ENCODE data around the gene GPD2.

The GPD2 gene

DNA sequence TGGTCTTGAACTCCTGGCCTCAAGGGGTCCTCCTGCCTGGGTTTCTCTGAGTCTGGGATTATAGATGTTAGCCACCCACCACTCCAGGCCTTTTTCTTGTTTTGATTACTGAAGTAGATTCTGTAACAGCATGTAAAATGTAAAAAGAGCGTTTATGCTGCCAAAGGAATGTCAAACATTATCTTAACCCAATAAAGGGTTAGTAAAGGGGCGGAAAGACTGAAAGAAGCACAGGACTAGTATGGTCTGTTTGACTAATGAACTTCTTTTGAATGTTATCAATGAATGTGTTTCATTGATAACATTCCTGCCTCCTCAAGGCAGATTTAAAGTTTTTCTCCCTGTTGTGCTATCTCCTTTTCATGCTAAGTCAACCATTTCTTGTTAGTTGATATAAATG, 29.4 kb downstream of the GPD2 start:
- peaks cover 9% of the 10 kb centered on the region for H3K4me1 ChIP-seq (ENCODE audit: control insufficient read depth, insufficient read depth, low read length)
- no peaks in the 10 kb centered on the region for H3K36me3 ChIP-seq (ENCODE audit: control insufficient read depth, insufficient read depth, low read length)
- no peaks in the 10 kb centered on the region for H3K9me3 ChIP-seq (ENCODE audit: control insufficient read depth, insufficient read depth, low read length)
- H3K27me3 ChIP-seq (ENCODE audit: control insufficient read depth, insufficient read depth, low read length): no peaks in the 10 kb centered on the region
- H3K4me3 ChIP-seq (ENCODE audit: low read depth, low read length): no peak overlapping the region
- H3K9ac ChIP-seq (ENCODE audit: low read depth, low read length): no peak overlapping the region

DNA sequence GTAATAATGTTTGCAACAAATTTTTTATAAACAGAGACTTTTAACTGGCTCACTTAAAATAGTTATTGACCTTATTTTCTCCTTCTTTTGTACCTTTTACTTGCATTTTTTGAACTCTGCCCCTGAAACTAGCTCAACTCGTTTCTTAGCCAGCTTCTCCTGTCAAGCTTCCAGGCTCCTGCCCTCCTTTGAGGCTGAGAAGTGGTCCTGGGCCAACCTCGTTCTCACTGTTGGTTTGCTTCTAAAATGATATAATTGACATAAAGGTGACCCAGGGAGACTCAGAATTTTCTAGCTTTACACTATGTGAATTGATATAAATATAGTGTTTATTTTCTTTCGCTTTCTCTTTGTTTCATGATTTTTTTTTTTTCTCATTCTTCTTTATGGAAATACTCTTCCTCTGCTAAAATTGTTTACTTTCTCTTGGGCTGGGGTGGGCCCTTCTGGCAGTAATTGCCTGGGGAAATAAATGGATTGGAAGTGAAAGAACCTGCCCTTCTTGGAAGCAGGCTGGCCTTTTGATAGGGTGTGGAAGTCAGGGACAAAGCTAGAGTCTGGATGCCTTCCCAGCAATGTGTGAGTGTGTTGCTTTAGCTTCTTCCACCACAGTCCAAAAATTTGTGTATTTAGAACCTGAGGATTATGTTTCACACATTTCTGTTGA, 30.7 kb downstream of the GPD2 start:
- Histone ChIP-seq H3K9me3 (ENCODE audit: control insufficient read depth, insufficient read depth, low read length) (no peaks in the 10 kb centered on the region), H3K27me3 (ENCODE audit: control insufficient read depth, insufficient read depth, low read length) (no peaks in the 10 kb centered on the region), H3K4me1 (ENCODE audit: control insufficient read depth, insufficient read depth, low read length) (peaks cover 9% of the 10 kb centered on the region), H3K36me3 (ENCODE audit: control insufficient read depth, insufficient read depth, low read length) (no peaks in the 10 kb centered on the region), H3K9ac (ENCODE audit: low read depth, low read length) (no peak overlapping the region), H3K4me3 (ENCODE audit: low read depth, low read length) (no peak overlapping the region)

DNA sequence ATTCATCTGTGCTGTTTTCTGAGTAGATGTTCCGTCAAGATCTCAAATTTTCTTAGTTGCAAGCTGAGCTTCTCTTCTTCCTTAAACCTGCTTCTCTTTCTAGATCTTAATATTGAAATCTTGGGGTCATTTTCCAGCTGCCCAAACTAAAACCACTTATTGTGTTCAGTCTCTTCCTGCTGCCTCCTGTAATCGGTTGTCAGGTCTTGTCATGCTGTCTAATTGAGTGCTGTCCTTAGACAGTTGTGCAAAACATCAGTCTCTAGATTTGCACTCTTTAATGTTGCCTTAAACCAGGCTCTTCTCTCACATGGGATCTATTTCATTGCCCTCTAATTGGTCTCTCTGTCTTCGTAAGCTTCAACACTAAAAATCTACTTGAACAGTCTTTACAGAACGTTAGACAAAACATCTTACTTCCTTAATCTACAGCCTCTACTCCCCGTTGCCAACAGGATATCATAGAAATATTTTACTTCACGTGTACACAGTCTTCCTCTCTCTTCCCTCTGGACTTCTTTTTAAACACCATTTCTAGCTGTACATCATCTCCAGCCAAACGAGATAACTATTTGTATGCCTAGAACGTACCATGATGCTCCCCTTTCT, 34.9 kb downstream of the GPD2 start:
- no peak overlapping the region for H3K9ac ChIP-seq (ENCODE audit: low read depth, low read length)
- peaks cover 9% of the 10 kb centered on the region for H3K4me1 ChIP-seq (ENCODE audit: control insufficient read depth, insufficient read depth, low read length)
- no peaks in the 10 kb centered on the region for H3K27me3 ChIP-seq (ENCODE audit: control insufficient read depth, insufficient read depth, low read length)
- H3K4me3 ChIP-seq (ENCODE audit: low read depth, low read length): no peak overlapping the region
- no peaks in the 10 kb centered on the region for H3K36me3 ChIP-seq (ENCODE audit: control insufficient read depth, insufficient read depth, low read length)
- H3K9me3 ChIP-seq (ENCODE audit: control insufficient read depth, insufficient read depth, low read length): no peaks in the 10 kb centered on the region

DNA sequence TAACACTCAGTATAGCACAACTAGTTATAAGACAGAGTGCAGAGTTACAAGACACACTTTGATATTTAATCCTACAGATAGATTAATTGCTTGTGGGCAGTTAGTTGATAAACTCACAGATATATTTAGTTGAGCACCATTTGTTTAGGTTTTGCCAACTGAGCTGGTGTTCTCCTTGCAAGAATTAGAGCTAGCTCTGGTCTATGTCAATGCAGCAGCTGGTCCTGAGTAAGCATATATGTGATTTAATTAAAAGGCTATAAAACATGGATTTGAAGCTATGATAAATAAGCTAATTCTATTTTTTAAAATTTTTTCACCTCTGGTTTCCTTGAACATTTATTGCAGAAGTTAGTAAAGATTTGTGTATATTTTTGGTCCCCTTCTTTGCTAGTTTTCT, 35.6 kb downstream of the GPD2 start:
- H3K4me3 ChIP-seq (ENCODE audit: low read depth, low read length): no peak overlapping the region
- H3K9ac ChIP-seq (ENCODE audit: low read depth, low read length): no peak overlapping the region
- H3K27me3 ChIP-seq (ENCODE audit: control insufficient read depth, insufficient read depth, low read length): no peaks in the 10 kb centered on the region

DNA sequence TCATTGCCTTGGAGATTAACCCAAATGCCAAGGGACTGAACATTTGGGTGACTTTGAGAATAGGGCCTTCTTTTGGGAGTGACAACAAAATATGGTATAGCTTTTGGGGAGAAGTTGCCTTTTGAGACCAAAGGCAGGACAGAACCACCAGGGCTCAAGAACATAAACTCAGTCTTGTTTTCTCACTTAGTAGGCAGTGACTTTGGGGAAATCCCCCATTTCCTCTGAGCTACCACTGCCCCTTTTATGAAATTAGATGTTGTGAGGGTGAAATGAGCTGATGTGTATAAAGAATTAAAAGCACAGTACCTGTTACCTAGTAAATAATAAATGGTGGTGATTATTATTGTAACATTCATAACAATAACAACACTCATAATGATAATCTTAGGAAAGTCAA, 36.5 kb downstream of the GPD2 start:
- no peaks in the 10 kb centered on the region for H3K27me3 ChIP-seq (ENCODE audit: control insufficient read depth, insufficient read depth, low read length)

More for the DNA sequence above, 35.6 kb downstream of the GPD2 start:
- Histone ChIP-seq H3K9me3 (ENCODE audit: control insufficient read depth, insufficient read depth, low read length) (no peaks in the 10 kb centered on the region), H3K36me3 (ENCODE audit: control insufficient read depth, insufficient read depth, low read length) (no peaks in the 10 kb centered on the region), H3K4me1 (ENCODE audit: control insufficient read depth, insufficient read depth, low read length) (peaks cover 9% of the 10 kb centered on the region)

DNA sequence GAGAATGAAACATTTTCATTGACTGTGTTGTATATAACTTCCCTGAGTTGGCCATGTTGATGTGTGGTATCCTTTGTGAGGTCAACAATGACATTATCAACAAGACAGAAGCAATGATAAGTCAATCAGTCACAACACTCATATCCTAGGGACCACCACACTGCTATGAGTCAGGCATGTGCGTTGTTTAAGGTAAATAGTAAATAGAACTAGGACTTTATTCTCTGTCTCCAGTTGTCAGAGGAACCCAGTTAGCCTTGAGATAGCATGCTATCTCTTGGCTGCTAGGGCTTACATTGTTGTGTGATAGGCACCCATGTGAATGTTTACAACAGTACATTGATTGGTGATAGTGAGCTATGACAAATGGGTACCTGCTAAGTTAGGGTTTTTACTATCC, 37.3 kb downstream of the GPD2 start:
- H3K4me1 ChIP-seq (ENCODE audit: control insufficient read depth, insufficient read depth, low read length): no peaks in the 10 kb centered on the region
- no peaks in the 10 kb centered on the region for H3K27me3 ChIP-seq (ENCODE audit: control insufficient read depth, insufficient read depth, low read length)
- no peaks in the 10 kb centered on the region for H3K36me3 ChIP-seq (ENCODE audit: control insufficient read depth, insufficient read depth, low read length)
- H3K9me3 ChIP-seq (ENCODE audit: control insufficient read depth, insufficient read depth, low read length): no peaks in the 10 kb centered on the region
- no peak overlapping the region for H3K4me3 ChIP-seq (ENCODE audit: low read depth, low read length)
- no peak overlapping the region for H3K9ac ChIP-seq (ENCODE audit: low read depth, low read length)

More for the DNA sequence above, 36.5 kb downstream of the GPD2 start:
- Histone ChIP-seq H3K36me3 (ENCODE audit: control insufficient read depth, insufficient read depth, low read length) (no peaks in the 10 kb centered on the region), H3K9ac (ENCODE audit: low read depth, low read length) (no peak overlapping the region), H3K4me3 (ENCODE audit: low read depth, low read length) (no peak overlapping the region), H3K9me3 (ENCODE audit: control insufficient read depth, insufficient read depth, low read length) (no peaks in the 10 kb centered on the region), H3K4me1 (ENCODE audit: control insufficient read depth, insufficient read depth, low read length) (peaks cover 4% of the 10 kb centered on the region)

DNA sequence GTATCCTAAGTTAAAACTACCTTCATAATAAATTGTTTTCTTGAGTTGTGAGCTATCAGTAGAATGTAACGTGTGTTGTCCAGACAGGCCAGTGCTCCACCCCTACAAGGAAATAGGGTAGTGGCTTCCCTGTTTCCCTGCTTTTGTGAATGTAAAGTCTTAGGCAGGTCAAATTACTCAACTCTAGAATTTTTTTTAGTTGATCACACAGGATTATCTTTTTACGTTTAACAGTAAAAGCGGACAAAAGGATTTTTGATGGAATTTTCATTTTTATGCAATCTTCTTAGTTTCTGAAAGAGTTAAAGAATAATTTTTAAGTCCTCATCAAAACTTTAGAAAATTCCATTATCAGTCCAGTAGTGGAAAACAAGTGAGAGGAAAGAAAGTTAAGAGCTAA, 38.2 kb downstream of the GPD2 start:
- no peaks in the 10 kb centered on the region for H3K27me3 ChIP-seq (ENCODE audit: control insufficient read depth, insufficient read depth, low read length)
- no peaks in the 10 kb centered on the region for H3K36me3 ChIP-seq (ENCODE audit: control insufficient read depth, insufficient read depth, low read length)
- H3K4me1 ChIP-seq (ENCODE audit: control insufficient read depth, insufficient read depth, low read length): no peaks in the 10 kb centered on the region
- no peak overlapping the region for H3K9ac ChIP-seq (ENCODE audit: low read depth, low read length)
- no peak overlapping the region for H3K4me3 ChIP-seq (ENCODE audit: low read depth, low read length)
- no peaks in the 10 kb centered on the region for H3K9me3 ChIP-seq (ENCODE audit: control insufficient read depth, insufficient read depth, low read length)

DNA sequence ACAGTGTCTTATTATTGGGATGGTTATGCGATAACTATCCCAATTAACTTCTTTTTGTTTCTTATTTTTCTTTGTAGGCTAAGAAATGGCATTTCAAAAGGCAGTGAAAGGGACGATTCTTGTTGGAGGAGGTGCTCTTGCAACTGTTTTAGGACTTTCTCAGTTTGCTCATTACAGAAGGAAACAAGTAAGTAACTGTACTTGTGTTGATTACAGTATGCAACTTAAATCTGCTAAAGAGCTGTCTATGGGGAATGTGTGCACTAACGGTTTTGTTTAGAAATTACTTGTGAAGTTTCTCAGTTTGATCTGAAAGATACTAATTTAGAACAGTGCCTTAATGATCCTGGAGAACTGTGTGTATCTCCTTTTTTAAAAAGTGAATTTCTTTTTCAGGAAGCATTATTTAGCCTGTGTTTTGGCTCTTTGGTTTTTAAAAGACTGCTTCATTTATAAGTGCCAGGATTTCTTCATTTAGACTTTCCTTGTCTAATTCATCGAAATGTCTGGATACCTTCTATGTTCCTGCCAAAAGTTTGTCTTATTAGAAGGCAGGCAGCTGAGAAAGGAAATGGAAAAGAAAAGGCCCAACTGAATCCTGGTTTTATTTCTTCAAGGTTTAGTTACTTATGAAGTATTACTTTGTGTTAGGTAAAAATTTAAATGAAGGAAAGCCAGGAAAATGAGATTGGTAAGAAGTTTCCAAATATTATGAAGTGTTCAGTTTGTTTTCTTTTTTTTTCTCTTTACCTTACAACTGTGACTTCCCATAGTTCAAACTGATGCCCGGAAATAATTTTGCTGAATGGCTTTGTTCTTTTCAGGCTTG, 40.1 kb downstream of the GPD2 start:
- H3K4me3 ChIP-seq (ENCODE audit: low read depth, low read length): no peak overlapping the region
- no peaks in the 10 kb centered on the region for H3K4me1 ChIP-seq (ENCODE audit: control insufficient read depth, insufficient read depth, low read length)
- H3K27me3 ChIP-seq (ENCODE audit: control insufficient read depth, insufficient read depth, low read length): no peaks in the 10 kb centered on the region
- H3K9ac ChIP-seq (ENCODE audit: low read depth, low read length): no peak overlapping the region
- H3K36me3 ChIP-seq (ENCODE audit: control insufficient read depth, insufficient read depth, low read length): no peaks in the 10 kb centered on the region
- H3K9me3 ChIP-seq (ENCODE audit: control insufficient read depth, insufficient read depth, low read length): no peaks in the 10 kb centered on the region

DNA sequence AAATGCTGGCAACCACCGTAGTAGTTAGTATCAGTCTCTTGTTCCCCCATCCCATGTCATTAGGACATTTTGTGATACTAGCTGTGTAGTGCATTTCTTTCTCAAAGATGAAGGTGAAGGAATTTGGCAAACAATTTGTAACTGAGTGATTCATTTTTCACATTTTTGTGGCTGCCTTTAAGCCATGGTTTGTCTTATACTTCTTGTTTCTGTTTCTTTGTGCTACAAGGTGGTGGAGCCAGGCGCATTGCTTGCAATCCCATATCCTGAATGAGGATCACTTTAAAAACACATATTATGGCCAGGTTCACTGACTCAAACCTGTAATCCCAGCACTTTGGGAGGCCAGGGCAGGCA, 40.6 kb downstream of the GPD2 start:
- Histone ChIP-seq H3K4me1 (ENCODE audit: control insufficient read depth, insufficient read depth, low read length) (no peaks in the 10 kb centered on the region), H3K9me3 (ENCODE audit: control insufficient read depth, insufficient read depth, low read length) (no peaks in the 10 kb centered on the region), H3K9ac (ENCODE audit: low read depth, low read length) (no peak overlapping the region), H3K4me3 (ENCODE audit: low read depth, low read length) (no peak overlapping the region), H3K36me3 (ENCODE audit: control insufficient read depth, insufficient read depth, low read length) (no peaks in the 10 kb centered on the region), H3K27me3 (ENCODE audit: control insufficient read depth, insufficient read depth, low read length) (no peaks in the 10 kb centered on the region)

DNA sequence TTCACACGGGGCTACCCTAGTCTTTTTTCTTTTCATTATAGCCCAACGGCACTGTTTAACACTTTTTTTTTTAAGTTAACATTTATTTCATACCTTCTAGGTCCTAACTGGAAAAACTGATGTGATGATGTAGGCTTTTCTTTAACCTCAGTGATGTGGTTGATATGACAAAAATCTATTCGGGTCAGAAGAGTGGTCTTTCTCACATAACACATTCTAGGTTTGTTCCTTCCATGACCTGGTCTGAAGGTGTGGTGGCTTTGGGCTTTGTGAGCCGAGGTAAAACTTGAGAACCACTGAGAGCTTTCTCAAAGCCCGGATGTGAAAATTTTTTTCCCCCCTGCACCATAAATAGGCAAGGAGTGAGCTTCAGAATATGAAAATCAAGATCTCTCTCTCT, 44.2 kb downstream of the GPD2 start:
- Histone ChIP-seq H3K9ac (ENCODE audit: low read depth, low read length) (no peak overlapping the region), H3K4me3 (ENCODE audit: low read depth, low read length) (no peak overlapping the region), H3K27me3 (ENCODE audit: control insufficient read depth, insufficient read depth, low read length) (no peaks in the 10 kb centered on the region), H3K9me3 (ENCODE audit: control insufficient read depth, insufficient read depth, low read length) (no peaks in the 10 kb centered on the region), H3K4me1 (ENCODE audit: control insufficient read depth, insufficient read depth, low read length) (no peaks in the 10 kb centered on the region), H3K36me3 (ENCODE audit: control insufficient read depth, insufficient read depth, low read length) (no peaks in the 10 kb centered on the region)

DNA sequence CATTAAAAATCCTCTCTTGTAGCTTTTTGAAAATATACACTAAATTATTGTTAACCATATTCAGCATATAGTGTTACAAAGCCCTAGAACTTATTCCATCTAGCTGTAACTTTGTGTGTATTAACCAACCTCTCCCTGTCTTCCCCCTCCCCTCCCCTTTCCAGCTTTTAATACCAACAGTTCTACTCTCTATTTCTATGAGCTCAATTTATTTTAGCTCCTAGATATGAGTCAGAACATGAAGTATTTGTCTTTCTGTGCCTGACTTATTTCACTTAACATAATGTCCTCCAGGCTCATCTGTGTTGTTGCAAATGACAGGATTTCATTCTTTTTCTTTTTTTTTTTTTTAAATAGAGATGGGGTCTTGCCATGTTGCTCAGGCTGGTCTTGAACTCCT, 45.1 kb downstream of the GPD2 start:
- Histone ChIP-seq H3K9me3 (ENCODE audit: control insufficient read depth, insufficient read depth, low read length) (no peaks in the 10 kb centered on the region), H3K4me1 (ENCODE audit: control insufficient read depth, insufficient read depth, low read length) (no peaks in the 10 kb centered on the region), H3K27me3 (ENCODE audit: control insufficient read depth, insufficient read depth, low read length) (no peaks in the 10 kb centered on the region), H3K4me3 (ENCODE audit: low read depth, low read length) (no peak overlapping the region), H3K9ac (ENCODE audit: low read depth, low read length) (no peak overlapping the region), H3K36me3 (ENCODE audit: control insufficient read depth, insufficient read depth, low read length) (no peaks in the 10 kb centered on the region)

DNA sequence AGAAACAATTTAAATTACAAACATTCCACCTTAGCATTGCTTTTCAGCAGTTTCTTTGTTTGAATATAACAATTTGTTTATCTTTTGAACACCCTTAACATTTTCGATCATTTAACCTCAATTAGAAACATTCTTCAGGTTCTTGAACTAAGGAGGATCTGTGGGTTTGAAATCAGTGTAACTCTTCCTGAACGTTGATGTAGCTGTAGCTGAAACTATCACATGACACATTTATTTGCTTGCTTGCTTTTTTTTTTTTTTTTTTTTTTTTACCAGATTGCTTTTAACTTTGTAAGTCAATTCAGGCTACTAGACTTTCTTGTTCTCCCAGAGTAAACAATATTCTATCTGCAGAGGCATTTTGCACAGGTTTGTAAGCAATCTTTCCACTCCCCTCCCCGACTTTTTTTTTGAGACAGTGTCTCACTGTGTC, 47.6 kb downstream of the GPD2 start:
- H3K27me3 ChIP-seq (ENCODE audit: control insufficient read depth, insufficient read depth, low read length): no peaks in the 10 kb centered on the region
- H3K4me3 ChIP-seq (ENCODE audit: low read depth, low read length): no peak overlapping the region
- H3K9ac ChIP-seq (ENCODE audit: low read depth, low read length): no peak overlapping the region
- no peaks in the 10 kb centered on the region for H3K4me1 ChIP-seq (ENCODE audit: control insufficient read depth, insufficient read depth, low read length)
- no peaks in the 10 kb centered on the region for H3K9me3 ChIP-seq (ENCODE audit: control insufficient read depth, insufficient read depth, low read length)
- no peaks in the 10 kb centered on the region for H3K36me3 ChIP-seq (ENCODE audit: control insufficient read depth, insufficient read depth, low read length)
